ENCODE measurements around the gene COG6.

- TF ChIP-seq CTCF (IDR thresholded peaks at IDR 0.05) (no peak), POLR2A (IDR thresholded peaks at IDR 0.05) (no peak), EP300 (IDR thresholded peaks at IDR 0.05) (no peak)
Measured at GRCh38 chr13:39783051-39783450, 127.6 kb downstream of the COG6 start.

Measured in tibial nerve (tissue), 4 donors.